Measurements from ENCODE around the gene NAPEPLD.
"Not testable (repeated sequence)": the region's sequence is repeated elsewhere in the genome, so short reads cannot be mapped to it uniquely, and the experiment has no call there.

Gene NAPEPLD

GRCh38 chr7:103150192-103150591, 1.3 kb upstream of the NAPEPLD start:
- H3K27ac ChIP-seq, result peak overlapping the region; percentile 97
- no peak for TF ChIP-seq CTCF (conservative IDR thresholded peaks at IDR 0.05)
- no peak for TF ChIP-seq ZFX (IDR thresholded peaks at IDR 0.05)

- H3K27ac ChIP-seq, result peak overlapping the region; percentile 97
- TF ChIP-seq ZFX (IDR thresholded peaks at IDR 0.05), result peak; percentile 59; the same call in 1 of the 2 replicates
- TF ChIP-seq CTCF (conservative IDR thresholded peaks at IDR 0.05), result no peak
Measured at GRCh38 chr7:103149808-103150180, 895 bp upstream of the NAPEPLD start.

GRCh38 chr7:103148131-103148993, 537 bp downstream of the NAPEPLD start:
- TF ChIP-seq ZFX (IDR thresholded peaks at IDR 0.05), result no peak
- TF ChIP-seq CTCF (conservative IDR thresholded peaks at IDR 0.05), result no peak
- H3K27ac ChIP-seq, result peak overlapping the region; percentile 97

- H3K27ac ChIP-seq, result not testable (repeated sequence)
Measured at GRCh38 chr7:103144754-103145153, 4.1 kb downstream of the NAPEPLD start.

- TF ChIP-seq ZFX (IDR thresholded peaks at IDR 0.05), result no peak
- no peak for TF ChIP-seq CTCF (conservative IDR thresholded peaks at IDR 0.05)
- no peak overlapping the region for H3K27ac ChIP-seq
Measured at GRCh38 chr7:103143868-103144267, 5.0 kb downstream of the NAPEPLD start.

GRCh38 chr7:103142494-103142893, 6.4 kb downstream of the NAPEPLD start:
- TF ChIP-seq CTCF (conservative IDR thresholded peaks at IDR 0.05), result no peak
- TF ChIP-seq ZFX (IDR thresholded peaks at IDR 0.05), result no peak
- H3K27ac ChIP-seq, result no peak overlapping the region

GRCh38 chr7:103141753-103142404, 7.0 kb downstream of the NAPEPLD start:
- H3K27ac ChIP-seq, result no peak overlapping the region
- TF ChIP-seq ZFX (IDR thresholded peaks at IDR 0.05), result no peak
- no peak for TF ChIP-seq CTCF (conservative IDR thresholded peaks at IDR 0.05)
